Adipocyte (in vitro differentiated cells): ENCODE measurements around the gene POLDIP3.
"Not testable (repeated sequence)": the region's sequence is repeated elsewhere in the genome, so short reads cannot be mapped to it uniquely, and the experiment has no call there.

Experiments used
- DNase-seq: peaks from one replicate; pipeline ENCODE4 v3.0.0-alpha.2; 2015; ENCODE audit warnings: low read depth
- H3K27me3 ChIP-seq: replicated peaks from 2 replicates; pipeline ENCODE4 v1.7.0; 2013; ENCODE audit warnings: mild to moderate bottlenecking, low read length, moderate library complexity; ENCODE audit not compliant: control insufficient read depth, insufficient read depth
- H3K36me3 ChIP-seq: 2 replicates; pipeline ENCODE4 v1.7.0; 2013; ENCODE audit warnings: low read length, mild to moderate bottlenecking, moderate library complexity; ENCODE audit not compliant: control insufficient read depth, insufficient read depth, severe bottlenecking
- H3K4me1 ChIP-seq: 2 replicates; pipeline ENCODE4 v1.7.0; 2013; ENCODE audit warnings: mild to moderate bottlenecking, low read length, moderate library complexity; ENCODE audit not compliant: control insufficient read depth, insufficient read depth
- H3K4me3 ChIP-seq: 2 replicates; pipeline ENCODE4 v1.7.0; 2013; ENCODE audit warnings: mild to moderate bottlenecking, low read length, moderate library complexity
- H3K9ac ChIP-seq: 2 replicates; pipeline ENCODE4 v1.7.0; 2013; ENCODE audit warnings: mild to moderate bottlenecking, low read length, moderate library complexity
- H3K9me3 ChIP-seq: 2 replicates; pipeline ENCODE4 v1.7.0; 2013; ENCODE audit warnings: mild to moderate bottlenecking, low read length, moderate library complexity; ENCODE audit not compliant: control insufficient read depth

The POLDIP3 gene

GRCh38 chr22:42624551-42625106 is 9.9 kb upstream of the POLDIP3 start:
- Histone ChIP-seq H3K4me3 (no peak overlapping the region), H3K4me1 (peaks cover 29% of the 10 kb centered on the region), H3K9ac (peak overlapping the region; percentile 67), H3K36me3 (peaks cover 80% of the 10 kb centered on the region), H3K27me3 (no peaks in the 10 kb centered on the region), H3K9me3 (no peaks in the 10 kb centered on the region)
- DNase-seq, result no peak

- Histone ChIP-seq H3K36me3 (peaks cover 80% of the 10 kb centered on the region), H3K9ac (no peak overlapping the region), H3K4me3 (no peak overlapping the region), H3K27me3 (no peaks in the 10 kb centered on the region), H3K4me1 (peaks cover 29% of the 10 kb centered on the region), H3K9me3 (no peaks in the 10 kb centered on the region)
- no peak for DNase-seq
Measured at GRCh38 chr22:42623756-42624441, 9.2 kb upstream of the POLDIP3 start.

GRCh38 chr22:42623301-42623751 is 8.6 kb upstream of the POLDIP3 start:
- H3K9ac ChIP-seq, result no peak overlapping the region
- H3K36me3 ChIP-seq, result peaks cover 76% of the 10 kb centered on the region
- H3K4me1 ChIP-seq, result peaks cover 29% of the 10 kb centered on the region
- no peak overlapping the region for H3K4me3 ChIP-seq
- no peaks in the 10 kb centered on the region for H3K27me3 ChIP-seq
- DNase-seq, result no peak
- H3K9me3 ChIP-seq, result no peaks in the 10 kb centered on the region

GRCh38 chr22:42622061-42622710 is 7.5 kb upstream of the POLDIP3 start:
- H3K9me3 ChIP-seq, result no peaks in the 10 kb centered on the region
- peak overlapping the region; percentile 66 for H3K9ac ChIP-seq
- H3K4me1 ChIP-seq, result peaks cover 36% of the 10 kb centered on the region
- no peak for DNase-seq
- peaks cover 65% of the 10 kb centered on the region for H3K36me3 ChIP-seq
- no peak overlapping the region for H3K4me3 ChIP-seq
- H3K27me3 ChIP-seq, result no peaks in the 10 kb centered on the region

- Histone ChIP-seq H3K36me3 (peaks cover 59% of the 10 kb centered on the region), H3K4me1 (peaks cover 42% of the 10 kb centered on the region), H3K27me3 (no peaks in the 10 kb centered on the region), H3K4me3 (peak overlapping the region; percentile 28), H3K9ac (peak overlapping the region; percentile 66), H3K9me3 (no peaks in the 10 kb centered on the region)
- peak; percentile 89 for DNase-seq
Measured at GRCh38 chr22:42621505-42622002, 6.9 kb upstream of the POLDIP3 start.

- Histone ChIP-seq H3K36me3 (peaks cover 45% of the 10 kb centered on the region), H3K4me3 (no peak overlapping the region), H3K9ac (peak overlapping the region; percentile 66), H3K4me1 (peaks cover 52% of the 10 kb centered on the region), H3K9me3 (no peaks in the 10 kb centered on the region), H3K27me3 (no peaks in the 10 kb centered on the region)
- DNase-seq, result no peak
Measured at GRCh38 chr22:42620084-42620483, 5.4 kb upstream of the POLDIP3 start.

- no peak overlapping the region for H3K4me3 ChIP-seq
- H3K27me3 ChIP-seq, result no peaks in the 10 kb centered on the region
- H3K4me1 ChIP-seq, result peaks cover 52% of the 10 kb centered on the region
- no peak for DNase-seq
- H3K9me3 ChIP-seq, result no peaks in the 10 kb centered on the region
- peak overlapping the region; percentile 22 for H3K9ac ChIP-seq
- peaks cover 39% of the 10 kb centered on the region for H3K36me3 ChIP-seq
Measured at GRCh38 chr22:42619261-42620063, 4.8 kb upstream of the POLDIP3 start.

GRCh38 chr22:42617155-42617983 is 2.7 kb upstream of the POLDIP3 start:
- no peaks in the 10 kb centered on the region for H3K27me3 ChIP-seq
- H3K36me3 ChIP-seq, result peaks cover 20% of the 10 kb centered on the region
- H3K9me3 ChIP-seq, result no peaks in the 10 kb centered on the region
- H3K4me1 ChIP-seq, result peaks cover 59% of the 10 kb centered on the region
- no peak for DNase-seq
- H3K9ac ChIP-seq, result peak overlapping the region; percentile 55
- H3K4me3 ChIP-seq, result no peak overlapping the region

GRCh38 chr22:42615860-42616175 is 1.1 kb upstream of the POLDIP3 start:
- H3K27me3 ChIP-seq, DNase-seq, H3K9me3 ChIP-seq: not testable (repeated sequence)
- peaks cover 56% of the 10 kb centered on the region for H3K4me1 ChIP-seq
- peak overlapping the region; percentile 98 for H3K9ac ChIP-seq
- H3K4me3 ChIP-seq, result peak overlapping the region; percentile 96
- peaks cover 17% of the 10 kb centered on the region for H3K36me3 ChIP-seq

- H3K36me3 ChIP-seq, result peaks cover 16% of the 10 kb centered on the region
- peak overlapping the region; percentile 96 for H3K4me3 ChIP-seq
- H3K9ac ChIP-seq, result peak overlapping the region; percentile 98
- no peaks in the 10 kb centered on the region for H3K27me3 ChIP-seq
- peak; percentile 94 for DNase-seq
- H3K9me3 ChIP-seq, result no peaks in the 10 kb centered on the region
- H3K4me1 ChIP-seq, result peaks cover 53% of the 10 kb centered on the region
Measured at GRCh38 chr22:42615092-42615859, 593 bp upstream of the POLDIP3 start.
